SK-N-SH (cell line): ENCODE results near the gene RUFY4. TPM values are rescaled to one million over a fixed set of nuclear protein-coding genes. Genes with fewer than 3 reads are reported as not detected.

Experiments used
- CTCF ChIA-PET: fragments of 300-600, 350-600 bp; formaldehyde crosslinking; extraction: SDS; loops from one replicate; lab custom pipeline; 2021; lab: Yijun Ruan, JAX
- POLR2A ChIA-PET: fragments of 350-600 bp; sonication (Branson Sonifier 250); formaldehyde crosslinking; extraction: SDS; loops from one replicate; lab custom pipeline; 2020; ENCODE audit warnings: antibody characterized with exemption, inconsistent platforms; lab: Yijun Ruan, JAX
- DNase-seq: peaks from one replicate; pipeline ENCODE4 v3.0.0; 2012
- H2AFZ ChIP-seq: fragments of 200-600 bp; sonication (generic); 2 replicates; pipeline ENCODE4 v1.8.1; 2016; ENCODE audit warnings: antibody characterized with exemption, mild to moderate bottlenecking, low read depth
- H3F3A ChIP-seq: fragments of 200-600 bp; sonication (generic); replicated peaks from 2 replicates; pipeline ENCODE3; 2016; ENCODE audit warnings: antibody characterized with exemption, mild to moderate bottlenecking; ENCODE audit not compliant: insufficient read depth
- H3K27ac ChIP-seq, 2 experiments: fragments of 200-500 bp in 1 of 2; fragments of 200-600 bp in 1 of 2; sonication (Bioruptor generic) in 1 of 2; sonication (generic), shearing (Covaris generic) in 1 of 2; 2 replicates each; pipeline versions ENCODE4 v1.5.1 to v1.6.1; 2014 to 2016; ENCODE audit warnings: low read depth in 2 of 2, inconsistent platforms in 1 of 2, low read length in 1 of 2, mild to moderate bottlenecking in 1 of 2, mixed read lengths in 1 of 2
- H3K27me3 ChIP-seq: fragments of 200-600 bp; sonication (generic), shearing (Covaris generic); 2 replicates; pipeline ENCODE4 v1.6.1; 2016; ENCODE audit warnings: mixed run types; ENCODE audit not compliant: insufficient read depth
- H3K36me3 ChIP-seq, 2 experiments: fragments of 200-500 bp in 1 of 2; fragments of 200-600 bp in 1 of 2; sonication (Bioruptor generic) in 1 of 2; sonication (generic) in 1 of 2; replicated peaks in 1 of 2; 2 replicates each; pipeline versions ENCODE3 to v1.5.1; 2014 to 2016; ENCODE audit warnings: low read length in 1 of 2, mild to moderate bottlenecking in 1 of 2; ENCODE audit not compliant: insufficient read depth in 2 of 2, control insufficient read depth in 1 of 2
- H3K4me1 ChIP-seq, 2 experiments: fragments of 200-500 bp in 1 of 2; fragments of 200-600 bp in 1 of 2; sonication (Bioruptor generic) in 1 of 2; sonication (generic), shearing (Covaris generic) in 1 of 2; 2 replicates each; pipeline versions ENCODE4 v1.5.1 to v1.6.1; 2014 to 2016; ENCODE audit warnings: low read depth in 1 of 2, low read length in 1 of 2, mixed run types in 1 of 2; ENCODE audit not compliant: insufficient read depth in 2 of 2, control insufficient read depth in 1 of 2
- H3K4me2 ChIP-seq: fragments of 200-600 bp; sonication (generic), shearing (Covaris generic); 2 replicates; pipeline ENCODE4 v1.6.1; 2017; ENCODE audit warnings: mixed run types
- H3K4me3 ChIP-seq, 2 experiments: fragments of 200-500 bp in 1 of 2; fragments of 200-600 bp in 1 of 2; sonication (Bioruptor generic) in 1 of 2; sonication (generic), shearing (Covaris generic) in 1 of 2; 2 replicates each; pipeline versions ENCODE4 v1.5.1 to v1.8.1; 2014 to 2016; ENCODE audit warnings: low read depth in 2 of 2, inconsistent platforms in 1 of 2, low read length in 1 of 2, mild to moderate bottlenecking in 1 of 2, mixed read lengths in 1 of 2, moderate library complexity in 1 of 2
- H3K79me2 ChIP-seq: fragments of 200-600 bp; sonication (generic); 2 replicates; pipeline ENCODE4 v1.8.1; 2017; ENCODE audit warnings: mild to moderate bottlenecking; ENCODE audit not compliant: insufficient read depth
- H3K9ac ChIP-seq: fragments of 200-600 bp; sonication (generic); 2 replicates; pipeline ENCODE4 v1.6.1; 2017; ENCODE audit warnings: mixed run types
- H3K9me2 ChIP-seq: fragments of 200-600 bp; sonication (generic); 2 replicates; pipeline ENCODE4 v1.6.1; 2017; ENCODE audit warnings: mixed run types
- H3K9me3 ChIP-seq: fragments of 200-600 bp; sonication (generic); 2 replicates; pipeline ENCODE4 v1.6.1; 2017; ENCODE audit warnings: mixed run types, mild to moderate bottlenecking, moderate library complexity
- H4K20me1 ChIP-seq: fragments of 200-600 bp; sonication (generic); 2 replicates; pipeline ENCODE4 v1.6.1; 2017; ENCODE audit warnings: mild to moderate bottlenecking, mixed run types; ENCODE audit not compliant: insufficient read depth
- CHD2 ChIP-seq: fragments of 150-350 bp; IDR thresholded peaks from 2 replicates; pipeline ENCODE4 v1.6.1; 2018; ENCODE audit warnings: low read length; ENCODE audit not compliant: partially characterized antibody
- ELF1 ChIP-seq: IDR thresholded peaks from 2 replicates; pipeline ENCODE4 v1.4.0; 2012
- EP300 ChIP-seq, 2 experiments: IDR thresholded peaks; 2 replicates each; pipeline versions ENCODE4 v1.4.0 to v1.6.1; 2012; ENCODE audit warnings: borderline replicate concordance in 1 of 2, low read depth in 1 of 2, low read length in 1 of 2
- EZH2phosphoT487 ChIP-seq: fragments of 200-600 bp; sonication (generic); IDR thresholded peaks from 2 replicates; pipeline ENCODE4 v1.6.1; 2017; ENCODE audit warnings: low read depth, mixed run types, mild to moderate bottlenecking, antibody characterized with exemption, moderate library complexity, borderline replicate concordance
- FOXJ3 ChIP-seq: sonication (generic); formaldehyde crosslinking; IDR thresholded peaks from 2 replicates; pipeline ENCODE4 v1.5.1; 2020; ENCODE audit warnings: mild to moderate bottlenecking, missing genetic modification reagents
- GABPA ChIP-seq: IDR thresholded peaks from 2 replicates; pipeline ENCODE4 v1.4.0; 2012; ENCODE audit warnings: low read depth, mild to moderate bottlenecking
- GATA2 ChIP-seq: sonication (generic); formaldehyde crosslinking; IDR thresholded peaks from 2 replicates; pipeline ENCODE4 v1.5.0; 2020; ENCODE audit warnings: mild to moderate bottlenecking, missing genetic modification reagents
- MEF2A ChIP-seq: IDR thresholded peaks from 2 replicates; pipeline ENCODE4 v1.4.0; 2012; ENCODE audit warnings: low read depth, borderline replicate concordance
- MXI1 ChIP-seq: IDR thresholded peaks from 2 replicates; pipeline ENCODE4 v1.6.1; 2012; ENCODE audit warnings: mild to moderate bottlenecking, low read depth, low read length, improper control_type of control experiment
- NFIC ChIP-seq: IDR thresholded peaks from 2 replicates; pipeline ENCODE4 v1.4.0; 2012; ENCODE audit warnings: borderline replicate concordance
- NRF1 ChIP-seq: IDR thresholded peaks from 2 replicates; pipeline ENCODE4 v1.6.1; 2012; ENCODE audit warnings: low read depth, mild to moderate bottlenecking, low read length
- POLR2AphosphoS5 ChIP-seq: IDR thresholded peaks from 2 replicates; pipeline ENCODE4 v1.6.1; 2012; ENCODE audit warnings: low read depth, low read length
- RCOR1 ChIP-seq: fragments of 150-350 bp; IDR thresholded peaks from 2 replicates; pipeline ENCODE4 v1.6.1; 2017; ENCODE audit warnings: antibody characterized with exemption, low read length
- REST ChIP-seq: IDR thresholded peaks from 2 replicates; pipeline ENCODE4 v1.6.1; 2012; ENCODE audit warnings: mild to moderate bottlenecking, low read depth, low read length, moderate library complexity
- SIN3A ChIP-seq: IDR thresholded peaks from 2 replicates; pipeline ENCODE4 v1.6.1; 2012; ENCODE audit warnings: low read depth, mild to moderate bottlenecking, low read length, moderate library complexity, borderline replicate concordance
- SMC3 ChIP-seq: IDR thresholded peaks from 2 replicates; pipeline ENCODE4 v1.6.1; 2012; ENCODE audit warnings: low read depth, low read length, improper control_type of control experiment
- TAF1 ChIP-seq: IDR thresholded peaks from 2 replicates; pipeline ENCODE4 v1.6.1; 2012; ENCODE audit warnings: low read depth, mild to moderate bottlenecking, low read length, moderate library complexity, borderline replicate concordance
- TEAD4 ChIP-seq: IDR thresholded peaks from 2 replicates; pipeline ENCODE4 v1.4.0; 2012; ENCODE audit warnings: mild to moderate bottlenecking, borderline replicate concordance; ENCODE audit not compliant: insufficient read depth
- USF1 ChIP-seq: IDR thresholded peaks from 2 replicates; pipeline ENCODE4 v1.4.0; 2012; ENCODE audit warnings: low read depth, borderline replicate concordance
- USF2 ChIP-seq: fragments of 150-350 bp; IDR thresholded peaks from 2 replicates; pipeline ENCODE4 v1.6.1; 2017; ENCODE audit warnings: antibody characterized with exemption, low read length, low read depth, borderline replicate concordance
- YY1 ChIP-seq: IDR thresholded peaks from 2 replicates; pipeline ENCODE4 v1.4.0; 2012; ENCODE audit warnings: low read depth, mild to moderate bottlenecking
- WGBS: methylation state at CpG from one replicate; pipeline ENCODE4 v1.1.6; 2017; ENCODE audit warnings: low lambda C conversion rate; 5-methylcytosine and 5-hydroxymethylcytosine counted together
- polyA plus RNA-seq, 3 experiments: library from polyadenylated mRNA; depleted of rRNA; stranded (reverse); fragments of >200 nt; gene quantifications; 2 replicates each; pipeline ENCODE4 v1.2.3, GENCODE V29; 2012

RUFY4 gene
- polyA plus RNA-seq, 1 of the 3 experiments (the other 2 are of a cell fraction) = not detected

- CTCF ChIA-PET = interaction anchor here (0.8 to 2.4 kb wide), 3 partner anchors 9 to 274 kb away, joined by 3 to 7 read pairs (median 5); partner anchors contain the start of gene RUFY4
- Histone ChIP-seq H3K4me1 (peaks cover 0 to 13% of the 10 kb centered on the region in 2 experiments; a peak in 1 of 4 replicates), H3K9me3 (no peaks in the 10 kb centered on the region), H3K9ac (no peak overlapping the region), H3K9me2 (no peaks in the 10 kb centered on the region), H3K27ac (no peak overlapping the region), H3K79me2 (no peaks in the 10 kb centered on the region), H2AFZ (no peak overlapping the region)
- POLR2A ChIA-PET = no interaction called here
- no peak for TF ChIP-seq GATA2 (CRISPR knock-in tag)
- TF ChIP-seq FOXJ3 (CRISPR knock-in tag) = no peak
- TF ChIP-seq NRF1 = no peak
- TF ChIP-seq, all 33 proteins: peak for 0
- Histone ChIP-seq H3K27me3 (peaks cover 27% of the 10 kb centered on the region; the same call in 1 of the 2 replicates), H3K4me2 (no peak overlapping the region), H4K20me1 (no peaks in the 10 kb centered on the region), H3K4me3 (no peak overlapping the region), H3F3A (no peaks in the 10 kb centered on the region), H3K36me3 (no peaks in the 10 kb centered on the region)
- WGBS = 48% methylated on average over 3 of the region's 3 CpGs
- no peak for DNase-seq
Measured at GRCh38 chr2:218059289-218059688, 9.8 kb upstream of the RUFY4 start.

DNA sequence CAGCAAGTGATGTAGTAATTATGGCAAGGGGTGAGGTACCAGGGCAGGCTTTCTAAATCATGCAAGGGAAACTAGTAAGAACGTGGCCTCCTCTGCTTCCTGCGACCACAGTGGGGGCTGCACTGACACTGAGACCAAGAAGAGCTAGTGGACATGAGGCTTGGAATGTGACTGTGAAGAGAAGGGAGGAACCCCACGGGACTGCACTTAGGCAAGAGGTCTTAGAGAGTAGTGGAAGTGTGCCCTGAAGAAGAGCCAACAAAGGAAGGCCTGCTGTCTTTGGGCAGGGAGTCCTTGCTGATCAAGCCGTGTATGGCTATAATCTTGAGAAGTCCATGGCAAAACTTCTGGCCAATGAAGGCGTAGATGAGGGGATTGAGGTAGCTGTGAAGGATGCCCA lies 8.9 kb upstream of the RUFY4 start:
- CTCF ChIA-PET = interaction anchor here (1.0 to 15.8 kb wide), 2 partner anchors 66 to 272 kb away, joined by 3 to 217 read pairs; no protein-coding TSS in a partner anchor
- Histone ChIP-seq H3K9me3 (no peaks in the 10 kb centered on the region), H3K4me3 (no peak overlapping the region), H3K36me3 (no peaks in the 10 kb centered on the region), H3K27ac (no peak overlapping the region), H3K4me2 (no peak overlapping the region), H2AFZ (no peak overlapping the region), H3K27me3 (peaks cover 27% of the 10 kb centered on the region; the same call in 1 of the 2 replicates), H3K9ac (no peak overlapping the region), H4K20me1 (no peaks in the 10 kb centered on the region), H3K9me2 (no peaks in the 10 kb centered on the region), H3K79me2 (no peaks in the 10 kb centered on the region), H3F3A (no peaks in the 10 kb centered on the region), H3K4me1 (peaks cover 0 to 13% of the 10 kb centered on the region in 2 experiments; a peak in 1 of 4 replicates)
- TF ChIP-seq CHD2 (no peak), TAF1 (no peak), ELF1 (no peak), USF1 (no peak), NRF1 (no peak), MXI1 (no peak), POLR2AphosphoS5 (no peak), MEF2A (no peak), REST (no peak), EP300 (IDR thresholded peaks at IDR 0.05; ENCODE audit: borderline replicate concordance in 1 of 2, low read depth in 1 of 2, low read length in 1 of 2) (no peak), SMC3 (no peak), TEAD4 (no peak), NFIC (no peak), RCOR1 (no peak), YY1 (no peak), USF2 (no peak), GABPA (no peak), EZH2phosphoT487 (no peak), SIN3A (no peak)
- POLR2A ChIA-PET = no interaction called here
- WGBS = 32% methylated on average over 5 of the region's 5 CpGs
- no peak for DNase-seq
